HepG2 (cell line): ENCODE measurements around the gene ABCF1. TPM values are rescaled to one million over a fixed set of nuclear protein-coding genes. Genes with fewer than 3 reads are reported as not detected.
A peak's percentile ranks its signal among the peaks of the same experiment; 100 is the strongest.

Experiments used
- AKNA ChIP-seq: sonication (generic); formaldehyde crosslinking; IDR thresholded peaks from 2 replicates; pipeline ENCODE4 v1.4.0; 2020; ENCODE audit warnings: missing genetic modification reagents, borderline replicate concordance
- CEBPB ChIP-seq: IDR thresholded peaks from 2 replicates; pipeline ENCODE4 v1.6.1; 2011; ENCODE audit warnings: low read depth, low read length, improper control_type of control experiment, borderline replicate concordance
- CREB3 ChIP-seq: sonication (generic); formaldehyde crosslinking; IDR thresholded peaks from 2 replicates; pipeline ENCODE4 v1.5.0; 2020; ENCODE audit warnings: missing genetic modification reagents
- FLYWCH1 ChIP-seq: sonication (generic); formaldehyde crosslinking; IDR thresholded peaks from 2 replicates; pipeline ENCODE4 v1.8.1; 2023; ENCODE audit warnings: mild to moderate bottlenecking, missing genetic modification reagents
- GMEB1 ChIP-seq: sonication (generic); formaldehyde crosslinking; IDR thresholded peaks from 2 replicates; pipeline ENCODE4 v1.5.1; 2020; ENCODE audit warnings: missing genetic modification reagents, mild to moderate bottlenecking, borderline replicate concordance
- MNT ChIP-seq: fragments of 450-650 bp; IDR thresholded peaks from 2 replicates; pipeline ENCODE4 v1.6.1; 2016
- NFIC ChIP-seq: IDR thresholded peaks from 2 replicates; pipeline ENCODE4 v1.6.1; 2012; ENCODE audit warnings: mild to moderate bottlenecking, low read length, inconsistent platforms
- PPARG ChIP-seq: conservative IDR thresholded peaks from 2 replicates; pipeline ENCODE4 v1.6.1; 2016; ENCODE audit warnings: missing biosample characterization, missing genetic modification reagents
- REXO4 ChIP-seq: sonication (generic); formaldehyde crosslinking; IDR thresholded peaks from 2 replicates; pipeline ENCODE4 v1.8.0; 2022; ENCODE audit warnings: missing genetic modification reagents, mild to moderate bottlenecking, borderline replicate concordance
- SOX5 ChIP-seq: IDR thresholded peaks from 2 replicates; pipeline ENCODE4 v1.6.1; 2016; ENCODE audit warnings: borderline replicate concordance
- ZBTB34 ChIP-seq: sonication (generic); formaldehyde crosslinking; IDR thresholded peaks from 2 replicates; pipeline ENCODE4 v1.8.0; 2022; ENCODE audit warnings: mild to moderate bottlenecking, missing genetic modification reagents
- ZNF337 ChIP-seq: sonication (generic); formaldehyde crosslinking; IDR thresholded peaks from 2 replicates; pipeline ENCODE4 v1.5.1; 2020; ENCODE audit warnings: missing genetic modification reagents, low read depth, mild to moderate bottlenecking, borderline replicate concordance
- ZNF34 ChIP-seq: sonication (generic); formaldehyde crosslinking; IDR thresholded peaks from 2 replicates; pipeline ENCODE4 v1.4.0; 2020; ENCODE audit warnings: mild to moderate bottlenecking, missing genetic modification reagents, borderline replicate concordance
- ZNF451 ChIP-seq: sonication (generic); formaldehyde crosslinking; IDR thresholded peaks from 2 replicates; pipeline ENCODE4 v1.5.0; 2020; ENCODE audit warnings: mild to moderate bottlenecking, missing genetic modification reagents
- ZNF660 ChIP-seq: sonication (generic); formaldehyde crosslinking; IDR thresholded peaks from 2 replicates; pipeline ENCODE4 v1.5.1; 2020; ENCODE audit warnings: mild to moderate bottlenecking, low read depth, missing genetic modification reagents, borderline replicate concordance
- ZNF850 ChIP-seq: sonication (generic); formaldehyde crosslinking; conservative IDR thresholded peaks from 2 replicates; pipeline ENCODE4 v1.9.0; 2021; ENCODE audit warnings: mild to moderate bottlenecking, missing genetic modification reagents
- polyA plus RNA-seq, 8 experiments: library from polyadenylated mRNA; depleted of rRNA in 3 of 8; stranded (reverse) in 7 of 8; unstranded in 1 of 8; fragments of >200 nt; fragmentation: Illumina TruSeq in 4 of 8; extraction: Trizol in 4 of 8; gene quantifications; 2 replicates each; pipeline versions ENCODE4 v1.2.1 to v1.2.3, GENCODE V29; 2011 to 2016; ENCODE audit warnings: low read depth in 4 of 8, missing spikeins in 1 of 8, mixed read lengths in 1 of 8; ENCODE audit not compliant: insufficient read depth in 1 of 8
- total RNA-seq, 5 experiments: library from RNA; depleted of rRNA; stranded (reverse); fragments of >200 nt; fragmentation: Illumina TruSeq; extraction: Trizol; gene quantifications; 2 replicates each; pipeline ENCODE4 v1.2.3, GENCODE V29; 2016; ENCODE audit warnings: low read depth in 1 of 5

ABCF1 gene
- total and polyA plus RNA-seq, 2 of the 13 experiments (the other 11 are each of a cell fraction or from before 2014, with no cell fraction given) = 25.4 to 98.9 TPM

GRCh38 chr6:30571075-30571761 is at the start of gene ABCF1 (continued):
- TF ChIP-seq MNT = peak; percentile 98
- TF ChIP-seq ZNF337 (CRISPR knock-in tag) = peak; percentile 99
- no peak for TF ChIP-seq ZBTB34 (CRISPR knock-in tag)
- TF ChIP-seq CEBPB = no peak
- TF ChIP-seq FLYWCH1 = no peak
- TF ChIP-seq ZNF34 (CRISPR knock-in tag) = 0 out of 2 replicates have a peak, but pooled peaks have one; percentile 84
- peak; percentile 90 for TF ChIP-seq SOX5 (CRISPR knock-in tag)
- TF ChIP-seq CREB3 (CRISPR knock-in tag) = peak; percentile 93
- no peak for TF ChIP-seq ZNF660 (CRISPR knock-in tag)
- TF ChIP-seq ZNF451 (CRISPR knock-in tag) = peak; percentile 96
- no peak; the same call in 1 of the 2 replicates for TF ChIP-seq REXO4 (CRISPR knock-in tag)
- 0 out of 2 replicates have a peak, but pooled peaks have one; percentile 36 for TF ChIP-seq NFIC
- TF ChIP-seq GMEB1 (CRISPR knock-in tag) = peak; percentile 92
- peak; percentile 85; the same call in 1 of the 2 replicates for TF ChIP-seq AKNA
- TF ChIP-seq ZNF850 = 0 out of 2 replicates have a peak, but pooled peaks have one; percentile 60
- peak; percentile 81 for TF ChIP-seq PPARG (CRISPR knock-in tag)
